ENCODE results near the gene CARTPT. TPM values are rescaled to one million over a fixed set of nuclear protein-coding genes. Genes with fewer than 3 reads are reported as not detected.

CARTPT gene
- total RNA-seq, 2 experiments from 2014 or later: not detected

- ChIA-PET POLR2A (no interaction called here), CTCF (interaction anchor here (0.6 kb wide), 1 partner anchor 538 kb away, joined by 3 read pairs; no protein-coding TSS in a partner anchor)
- ATAC-seq: no peak
Observed at GRCh38 chr5:71700803-71701202, 18.3 kb upstream of the CARTPT start.

DNA sequence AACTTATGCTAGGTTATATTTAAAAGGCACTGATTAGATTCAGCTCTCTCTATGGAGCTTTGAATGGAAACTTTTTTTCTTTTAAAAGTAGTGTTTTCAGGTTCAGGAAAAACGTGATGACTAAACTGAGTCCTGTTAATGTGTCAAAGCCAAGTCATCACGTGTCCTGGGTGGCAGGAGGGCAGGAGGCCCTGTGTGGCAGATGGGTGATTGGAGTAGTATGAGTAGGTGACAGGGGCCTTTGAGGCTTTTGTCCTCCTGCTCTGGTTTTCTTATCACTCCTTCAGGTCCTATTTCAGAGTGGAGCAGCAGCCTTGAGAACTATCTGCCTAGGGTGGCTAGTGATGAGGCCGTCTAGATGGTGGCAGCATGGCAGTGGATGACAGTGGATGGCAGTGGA lies 17.7 kb upstream of the CARTPT start:
- no peak for ATAC-seq
- Mint-ChIP-seq H3K27me3 (ENCODE audit: low read depth) (peaks cover 12% of the 10 kb centered on the region), H3K9me3 (ENCODE audit: insufficient read depth) (no peaks in the 10 kb centered on the region), H3K27ac (no peak overlapping the region), H3K4me3 (no peak overlapping the region), H3K36me3 (ENCODE audit: low read depth) (peaks cover 10% of the 10 kb centered on the region), H3K4me1 (ENCODE audit: low read depth) (peaks cover 8% of the 10 kb centered on the region)
- CTCF ChIA-PET: interaction anchor here (0.6 kb wide), 1 partner anchor 538 kb away, joined by 3 read pairs; no protein-coding TSS in a partner anchor
- DNase-seq: no peak
- POLR2A ChIA-PET: no interaction called here

More at GRCh38 chr5:71700803-71701202, 18.3 kb upstream of the CARTPT start:
- peaks cover 10% of the 10 kb centered on the region for H3K36me3 Mint-ChIP-seq (ENCODE audit: low read depth)
- H3K9me3 Mint-ChIP-seq (ENCODE audit: insufficient read depth): no peaks in the 10 kb centered on the region
- no peak overlapping the region for H3K4me3 Mint-ChIP-seq
- peaks cover 8% of the 10 kb centered on the region for H3K4me1 Mint-ChIP-seq (ENCODE audit: low read depth)
- DNase-seq: no peak
- H3K27ac Mint-ChIP-seq: no peak overlapping the region
- H3K27me3 Mint-ChIP-seq (ENCODE audit: low read depth): peaks cover 10% of the 10 kb centered on the region

- ATAC-seq (no peak), DNase-seq (no peak)
- no peak overlapping the region for H3K4me3 Mint-ChIP-seq
- POLR2A ChIA-PET: no interaction called here
- no peaks in the 10 kb centered on the region for H3K4me1 Mint-ChIP-seq (ENCODE audit: low read depth)
- no peak overlapping the region for H3K27ac Mint-ChIP-seq
- no peaks in the 10 kb centered on the region for H3K9me3 Mint-ChIP-seq (ENCODE audit: insufficient read depth)
- CTCF ChIA-PET: no interaction called here
- peaks cover 22% of the 10 kb centered on the region for H3K27me3 Mint-ChIP-seq (ENCODE audit: low read depth)
- H3K36me3 Mint-ChIP-seq (ENCODE audit: low read depth): no peaks in the 10 kb centered on the region
Observed at GRCh38 chr5:71703941-71704340, 15.1 kb upstream of the CARTPT start.

DNA sequence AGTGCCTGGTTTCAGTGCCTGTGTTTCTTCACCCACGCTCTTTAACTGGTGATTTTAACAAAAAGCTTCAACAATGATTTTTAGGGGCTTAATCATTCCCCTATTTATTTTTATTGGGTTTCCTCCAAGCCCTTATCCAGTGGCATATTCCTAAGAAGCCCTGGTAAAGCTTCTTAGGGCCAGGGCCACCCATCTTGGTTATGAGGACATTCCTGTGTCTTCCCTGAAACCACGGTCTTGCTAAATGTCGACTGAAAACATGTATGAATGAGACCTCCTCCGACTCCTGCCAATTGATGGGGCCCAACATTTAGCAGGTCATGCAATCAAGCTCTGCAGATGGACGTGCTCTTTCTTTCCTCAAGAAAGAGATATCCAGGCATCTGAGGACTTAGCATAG lies 13.7 kb upstream of the CARTPT start:
- Mint-ChIP-seq H3K9me3 (ENCODE audit: insufficient read depth) (no peaks in the 10 kb centered on the region), H3K27ac (no peak overlapping the region), H3K36me3 (ENCODE audit: low read depth) (no peaks in the 10 kb centered on the region), H3K4me3 (no peak overlapping the region), H3K27me3 (ENCODE audit: low read depth) (peaks cover 27% of the 10 kb centered on the region), H3K4me1 (ENCODE audit: low read depth) (no peaks in the 10 kb centered on the region)
- CTCF ChIA-PET: interaction anchor here (1.3 to 1.6 kb wide), 2 partner anchors 22 to 230 kb away, joined by 3 to 6 read pairs; no protein-coding TSS in a partner anchor
- ATAC-seq (no peak), DNase-seq (no peak)
- POLR2A ChIA-PET: no interaction called here

DNA sequence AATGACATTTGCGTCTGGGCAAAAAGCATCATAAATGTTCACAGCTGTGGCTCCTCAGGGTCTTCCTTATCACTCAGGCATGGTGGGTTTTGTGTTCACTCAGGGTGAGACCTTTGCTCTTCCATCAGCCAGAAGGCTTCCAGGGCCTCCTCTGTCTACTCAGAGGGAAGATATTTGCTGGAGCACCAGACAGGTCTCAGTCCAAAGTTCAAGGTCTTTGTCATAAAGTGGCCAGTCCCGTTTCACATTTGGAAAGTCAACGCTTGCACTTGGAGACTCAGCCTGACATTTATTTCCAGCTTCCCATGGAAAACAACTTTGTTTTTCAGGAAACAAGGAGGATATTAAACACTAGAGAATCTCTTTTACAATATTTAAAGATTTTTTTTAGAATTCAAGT lies 12.2 kb upstream of the CARTPT start:
- Mint-ChIP-seq H3K27me3 (ENCODE audit: low read depth) (peaks cover 27% of the 10 kb centered on the region), H3K4me1 (ENCODE audit: low read depth) (no peaks in the 10 kb centered on the region), H3K9me3 (ENCODE audit: insufficient read depth) (no peaks in the 10 kb centered on the region), H3K27ac (no peak overlapping the region), H3K4me3 (no peak overlapping the region), H3K36me3 (ENCODE audit: low read depth) (no peaks in the 10 kb centered on the region)
- DNase-seq (no peak), ATAC-seq (no peak)
- ChIA-PET CTCF (no interaction called here), POLR2A (interaction anchor here (0.6 kb wide), 1 partner anchor 665 kb away, joined by 3 read pairs; no protein-coding TSS in a partner anchor)

DNA sequence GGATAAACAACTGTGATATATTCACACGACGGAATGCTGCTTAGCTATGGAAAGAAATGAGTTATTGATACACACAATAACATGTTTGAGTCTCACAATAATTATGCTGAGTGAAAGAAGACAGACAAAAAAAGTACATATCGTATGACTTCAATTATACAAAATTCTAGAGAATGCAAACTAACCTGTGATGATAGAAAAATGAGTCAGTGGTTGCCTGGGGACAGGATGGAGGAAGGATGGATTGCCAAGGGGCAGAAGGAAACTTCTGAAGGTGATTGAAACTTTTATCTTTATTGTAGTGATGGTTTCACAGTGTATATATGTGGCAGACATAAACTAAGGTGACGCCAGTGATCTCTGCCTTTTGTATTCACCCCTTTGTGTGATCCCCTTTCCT lies 7.5 kb upstream of the CARTPT start:
- DNase-seq (no peak), ATAC-seq (no peak)
- POLR2A ChIA-PET: no interaction called here
- CTCF ChIA-PET: no interaction called here
- Mint-ChIP-seq H3K36me3 (ENCODE audit: low read depth) (no peaks in the 10 kb centered on the region), H3K4me1 (ENCODE audit: low read depth) (no peaks in the 10 kb centered on the region), H3K4me3 (no peak overlapping the region), H3K27ac (no peak overlapping the region), H3K27me3 (ENCODE audit: low read depth) (peaks cover 43% of the 10 kb centered on the region), H3K9me3 (ENCODE audit: insufficient read depth) (no peaks in the 10 kb centered on the region)

GRCh38 chr5:71714911-71715310 lies 4.2 kb upstream of the CARTPT start:
- DNase-seq (no peak), ATAC-seq (no peak)
- Mint-ChIP-seq H3K27ac (no peak overlapping the region), H3K4me1 (ENCODE audit: low read depth) (no peaks in the 10 kb centered on the region), H3K9me3 (ENCODE audit: insufficient read depth) (no peaks in the 10 kb centered on the region), H3K27me3 (ENCODE audit: low read depth) (peaks cover 56% of the 10 kb centered on the region), H3K36me3 (ENCODE audit: low read depth) (no peaks in the 10 kb centered on the region), H3K4me3 (no peak overlapping the region)
- ChIA-PET CTCF (no interaction called here), POLR2A (no interaction called here)

GRCh38 chr5:71727978-71728377 lies 8.9 kb downstream of the CARTPT start:
- Mint-ChIP-seq H3K4me1 (ENCODE audit: low read depth) (no peaks in the 10 kb centered on the region), H3K9me3 (ENCODE audit: insufficient read depth) (no peaks in the 10 kb centered on the region), H3K27me3 (ENCODE audit: low read depth) (peaks cover 13% of the 10 kb centered on the region), H3K36me3 (ENCODE audit: low read depth) (no peaks in the 10 kb centered on the region), H3K4me3 (no peak overlapping the region), H3K27ac (no peak overlapping the region)
- POLR2A ChIA-PET: no interaction called here
- DNase-seq (no peak), ATAC-seq (no peak)
- CTCF ChIA-PET: no interaction called here

GRCh38 chr5:71731015-71731414 lies 11.9 kb downstream of the CARTPT start:
- DNase-seq: no peak
- ChIA-PET POLR2A (no interaction called here), CTCF (no interaction called here)
- Mint-ChIP-seq H3K4me1 (ENCODE audit: low read depth) (no peaks in the 10 kb centered on the region), H3K27ac (no peak overlapping the region), H3K4me3 (no peak overlapping the region), H3K27me3 (ENCODE audit: low read depth) (peaks cover 10% of the 10 kb centered on the region), H3K9me3 (ENCODE audit: insufficient read depth) (no peaks in the 10 kb centered on the region), H3K36me3 (ENCODE audit: low read depth) (no peaks in the 10 kb centered on the region)
- ATAC-seq: no peak

DNA sequence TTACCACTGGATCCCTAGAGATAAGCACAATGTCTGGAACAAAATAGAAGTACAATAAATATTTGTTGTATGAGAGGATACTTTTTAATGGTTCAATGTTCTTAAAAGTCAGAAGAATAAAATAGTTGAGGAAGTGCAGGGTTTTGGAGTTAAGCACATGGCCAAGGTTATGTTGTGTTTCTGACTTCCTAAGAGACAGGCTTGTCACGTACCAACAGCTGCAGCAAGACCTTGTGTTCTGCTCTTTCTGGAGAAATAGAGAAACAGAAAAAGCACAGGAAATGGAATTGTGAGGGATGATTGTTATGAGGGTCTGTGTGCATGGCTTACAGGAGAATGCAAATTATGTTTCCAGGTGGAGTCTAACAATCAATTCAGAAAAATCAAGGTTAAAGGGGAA lies 12.9 kb downstream of the CARTPT start:
- DNase-seq (no peak), ATAC-seq (no peak)
- Mint-ChIP-seq H3K36me3 (ENCODE audit: low read depth) (no peaks in the 10 kb centered on the region), H3K27ac (no peak overlapping the region), H3K9me3 (ENCODE audit: insufficient read depth) (no peaks in the 10 kb centered on the region), H3K4me1 (ENCODE audit: low read depth) (no peaks in the 10 kb centered on the region), H3K4me3 (no peak overlapping the region), H3K27me3 (ENCODE audit: low read depth) (peaks cover 10% of the 10 kb centered on the region)
- ChIA-PET CTCF (no interaction called here), POLR2A (no interaction called here)

- ChIA-PET CTCF (no interaction called here), POLR2A (no interaction called here)
- H3K27ac Mint-ChIP-seq: no peak overlapping the region
- H3K36me3 Mint-ChIP-seq (ENCODE audit: low read depth): no peaks in the 10 kb centered on the region
- peaks cover 11% of the 10 kb centered on the region for H3K27me3 Mint-ChIP-seq (ENCODE audit: low read depth)
- no peaks in the 10 kb centered on the region for H3K9me3 Mint-ChIP-seq (ENCODE audit: insufficient read depth)
- ATAC-seq (no peak), DNase-seq (no peak)
- no peaks in the 10 kb centered on the region for H3K4me1 Mint-ChIP-seq (ENCODE audit: low read depth)
- no peak overlapping the region for H3K4me3 Mint-ChIP-seq
Observed at GRCh38 chr5:71734141-71734540, 15.1 kb downstream of the CARTPT start.

GRCh38 chr5:71737931-71738539 lies 19.0 kb downstream of the CARTPT start:
- ChIA-PET POLR2A (no interaction called here), CTCF (no interaction called here)
- Mint-ChIP-seq H3K36me3 (ENCODE audit: low read depth) (no peaks in the 10 kb centered on the region), H3K4me1 (ENCODE audit: low read depth) (no peaks in the 10 kb centered on the region), H3K4me3 (no peak overlapping the region), H3K27ac (no peak overlapping the region), H3K27me3 (ENCODE audit: low read depth) (peaks cover 16% of the 10 kb centered on the region), H3K9me3 (ENCODE audit: insufficient read depth) (no peaks in the 10 kb centered on the region)
- DNase-seq (no peak), ATAC-seq (no peak)
